Liver (tissue), 9 donors: ENCODE results near the gene LDLRAD3. TPM values are rescaled to one million over a fixed set of nuclear protein-coding genes. Genes with fewer than 3 reads are reported as not detected.

Experiments used
- DNase-seq: peaks from one replicate; pipeline ENCODE4 v3.0.0-alpha.2; 2017; ENCODE audit warnings: low spot score
- H3K27ac ChIP-seq, 2 donors: one replicate each; pipeline ENCODE4 v1.7.0; 2013; ENCODE audit warnings: inconsistent platforms in 2 of 2, low read length in 2 of 2, control low read depth in 1 of 2, low read depth in 1 of 2, mild to moderate bottlenecking in 1 of 2
- H3K27me3 ChIP-seq, 4 donors: one replicate each; pipeline versions ENCODE4 v1.6.1 to v1.7.0; 2013; ENCODE audit warnings: low read length in 3 of 4, inconsistent platforms in 1 of 4, mild to moderate bottlenecking in 1 of 4, moderate library complexity in 1 of 4; ENCODE audit not compliant: control insufficient read depth in 4 of 4, insufficient read depth in 4 of 4
- H3K36me3 ChIP-seq, 4 donors: one replicate each; pipeline versions ENCODE4 v1.6.1 to v1.7.0; 2013; ENCODE audit warnings: low read length in 3 of 4, mild to moderate bottlenecking in 3 of 4, low read depth in 1 of 4, moderate library complexity in 1 of 4; ENCODE audit not compliant: control insufficient read depth in 4 of 4, insufficient read depth in 3 of 4
- H3K4me1 ChIP-seq, 4 donors: one replicate each; pipeline versions ENCODE4 v1.6.1 to v1.7.0; 2013; ENCODE audit warnings: low read length in 3 of 4, mild to moderate bottlenecking in 3 of 4, moderate library complexity in 1 of 4; ENCODE audit not compliant: control insufficient read depth in 4 of 4, insufficient read depth in 4 of 4
- H3K4me3 ChIP-seq, 3 donors: one replicate each; pipeline versions ENCODE4 v1.6.1 to v1.7.0; 2013; ENCODE audit warnings: low read length in 3 of 3, control low read depth in 1 of 3, low read depth in 1 of 3, mild to moderate bottlenecking in 1 of 3
- H3K9ac ChIP-seq, 2 donors: one replicate each; pipeline ENCODE4 v1.7.0; 2013; ENCODE audit warnings: low read length in 2 of 2, mild to moderate bottlenecking in 2 of 2, moderate library complexity in 2 of 2, control low read depth in 1 of 2, low read depth in 1 of 2
- H3K9me3 ChIP-seq, 4 donors: one replicate each; pipeline versions ENCODE4 v1.6.1 to v1.7.0; 2013; ENCODE audit warnings: low read length in 3 of 4; ENCODE audit not compliant: control insufficient read depth in 4 of 4
- EGR1 ChIP-seq, 2 donors: IDR thresholded peaks; 2 replicates each; pipeline ENCODE4 v1.6.1; 2016 to 2018; ENCODE audit warnings: antibody characterized with exemption in 2 of 2, low read depth in 2 of 2
- GABPA ChIP-seq, 2 donors: IDR thresholded peaks in 1 of 2; conservative IDR thresholded peaks in 1 of 2; 2 replicates each; pipeline ENCODE4 v1.6.1; 2016; ENCODE audit warnings: antibody characterized with exemption in 2 of 2, mild to moderate bottlenecking in 1 of 2, moderate library complexity in 1 of 2
- HNF4A ChIP-seq, 2 donors: conservative IDR thresholded peaks; 2 replicates each; pipeline ENCODE4 v1.6.1; 2016; ENCODE audit warnings: antibody characterized with exemption in 2 of 2, mild to moderate bottlenecking in 2 of 2
- HNF4G ChIP-seq: IDR thresholded peaks from 2 replicates; pipeline ENCODE4 v1.6.1; 2016; ENCODE audit warnings: antibody characterized with exemption
- JUND ChIP-seq, 2 donors: IDR thresholded peaks; 2 replicates each; pipeline ENCODE4 v1.6.1; 2016; ENCODE audit warnings: antibody characterized with exemption in 2 of 2
- NR2F2 ChIP-seq: IDR thresholded peaks from 2 replicates; pipeline ENCODE4 v1.6.1; 2016; ENCODE audit warnings: antibody characterized with exemption
- RAD21 ChIP-seq, 2 donors: IDR thresholded peaks; 2 replicates each; pipeline ENCODE4 v1.6.1; 2016; ENCODE audit warnings: antibody characterized with exemption in 2 of 2, mild to moderate bottlenecking in 2 of 2
- RXRA ChIP-seq, 2 donors: IDR thresholded peaks; 2 replicates each; pipeline ENCODE4 v1.6.1; 2017 to 2018; ENCODE audit warnings: antibody characterized with exemption in 2 of 2, mild to moderate bottlenecking in 1 of 2
- SP1 ChIP-seq: IDR thresholded peaks from 2 replicates; pipeline ENCODE4 v1.6.1; 2018; ENCODE audit warnings: antibody characterized with exemption, mild to moderate bottlenecking
- TAF1 ChIP-seq: conservative IDR thresholded peaks from 2 replicates; pipeline ENCODE4 v1.6.1; 2016; ENCODE audit warnings: antibody characterized with exemption, mild to moderate bottlenecking
- WGBS: extraction: QIAGEN DNeasy Blood & Tissue Kit; methylation state at CpG from one replicate; pipeline ENCODE4 v1.1.7; 2013; 5-methylcytosine and 5-hydroxymethylcytosine counted together
- polyA plus RNA-seq, 2 donors: library from polyadenylated mRNA; stranded (reverse) in 1 of 2; unstranded in 1 of 2; fragments of 200-250 nt in 1 of 2; fragments of >200 nt in 1 of 2; fragmentation: Nextera tagmentation in 1 of 2; extraction: Ambion mirVana in 1 of 2; gene quantifications; one replicate each; pipeline versions ENCODE4 v1.2.1 to v1.2.3, GENCODE V29; 2013 to 2015
- total RNA-seq, 2 donors: library from RNA; depleted of rRNA; stranded (reverse); fragments of >200 nt; gene quantifications; one replicate each; pipeline ENCODE4 v1.2.3, GENCODE V29; 2014
- TF ChIP-seq, protein P1 (sequence below): IDR thresholded peaks from 2 replicates; pipeline ENCODE4 v1.6.1; 2016; ENCODE audit warnings: antibody characterized with exemption, mild to moderate bottlenecking
- TF ChIP-seq, protein P2 (sequence below): IDR thresholded peaks from 2 replicates; pipeline ENCODE4 v1.6.1; 2016; ENCODE audit warnings: antibody characterized with exemption
- TF ChIP-seq, protein P3 (sequence below): fragments of 150-350 bp; IDR thresholded peaks from 2 replicates; pipeline ENCODE4 v1.5.1; 2017; ENCODE audit warnings: improper control_type of control experiment, low read depth, low read length; ENCODE audit not compliant: missing input control
- donor health status: healthy.
- donor health status: healthy.
- donor health status: healthy.
- donor health status: healthy.
- donor health status: healthy.

Gene LDLRAD3
- total and polyA plus RNA-seq, 4 donors, result 0.75 to 1.3 (median 0.93) TPM

DNA sequence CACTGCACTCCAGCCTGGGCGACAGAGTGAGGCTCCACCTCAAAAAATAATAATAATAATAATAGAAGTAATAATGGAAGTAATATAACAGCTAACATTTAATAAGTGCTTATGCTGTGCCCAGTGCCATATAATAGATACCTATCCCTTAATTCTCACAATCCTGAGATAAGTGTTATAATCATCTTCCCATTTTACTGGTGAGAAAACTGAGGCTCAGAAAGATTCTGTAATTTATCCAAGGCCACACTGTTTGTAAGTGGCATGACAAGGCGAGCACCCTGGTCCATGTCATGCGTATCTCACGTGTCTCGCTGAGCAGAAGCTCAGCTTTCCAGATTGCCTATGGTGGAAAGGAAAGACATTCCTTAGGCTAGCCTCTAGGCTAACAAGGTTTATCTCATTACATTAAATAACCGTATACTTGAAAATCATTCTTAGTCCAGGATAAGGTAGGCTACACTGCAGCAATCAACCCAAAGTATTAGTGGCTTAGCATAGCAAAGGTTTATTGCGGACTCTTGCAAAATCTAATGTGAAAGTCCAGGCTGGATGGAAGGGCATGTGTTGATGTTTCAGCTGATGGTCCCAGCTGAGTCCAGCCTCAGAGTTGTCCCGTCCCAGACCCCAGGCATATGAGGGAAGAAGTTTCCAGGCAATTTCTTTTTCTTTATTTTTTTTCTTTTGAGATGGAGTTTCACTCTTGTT is 15.0 kb upstream of the LDLRAD3 start:
- Histone ChIP-seq H3K4me1 (peaks cover 2 to 15% (median 11%) of the 10 kb centered on the region in 4 donors), H3K27me3 (no peaks in the 10 kb centered on the region), H3K4me3 (no peak overlapping the region), H3K9ac (no peak overlapping the region), H3K27ac (no peak overlapping the region), H3K36me3 (no peaks in the 10 kb centered on the region), H3K9me3 (peaks cover 0 to 3% (median 0%) of the 10 kb centered on the region in 4 donors)
- TF ChIP-seq TAF1, result no peak
- TF ChIP-seq RXRA (IDR thresholded peaks at IDR 0.05), result no peak
- TF ChIP-seq HNF4A (conservative IDR thresholded peaks at IDR 0.05), result peak in 1 of 2 donors; percentile 6
- 93% methylated on average over 8 of the region's 8 CpGs for WGBS
- no peak for DNase-seq

DNA sequence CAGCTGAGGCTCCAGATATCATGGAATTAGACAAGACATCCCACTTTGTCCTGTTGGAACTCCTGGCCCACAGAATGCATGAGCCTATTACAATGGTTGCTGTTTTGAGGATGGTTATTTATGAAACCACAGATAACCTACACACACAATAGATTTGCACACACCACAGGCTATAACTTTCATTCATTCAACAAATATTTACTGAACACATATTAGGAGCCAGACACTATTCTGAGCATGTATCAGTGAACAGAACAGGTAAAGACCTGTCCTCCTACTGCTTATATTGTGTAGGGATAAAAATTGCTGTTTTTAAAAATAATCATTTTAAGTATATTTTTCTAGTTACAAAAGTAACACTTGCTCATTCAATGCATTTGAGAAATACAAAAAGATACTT is 13.4 kb upstream of the LDLRAD3 start:
- Histone ChIP-seq H3K27ac (no peak overlapping the region), H3K9ac (no peak overlapping the region), H3K36me3 (no peaks in the 10 kb centered on the region), H3K4me3 (no peak overlapping the region), H3K27me3 (no peaks in the 10 kb centered on the region), H3K9me3 (peaks cover 0 to 3% (median 0%) of the 10 kb centered on the region in 4 donors), H3K4me1 (peaks cover 2 to 17% (median 13%) of the 10 kb centered on the region in 4 donors)
- TF ChIP-seq EGR1 (IDR thresholded peaks at IDR 0.05; ENCODE audit: low read depth in 2 of 2) (no peak), RXRA (IDR thresholded peaks at IDR 0.05) (no peak), HNF4G (no peak), JUND (IDR thresholded peaks at IDR 0.05) (no peak), NR2F2 (no peak), RAD21 (IDR thresholded peaks at IDR 0.05) (no peak), HNF4A (conservative IDR thresholded peaks at IDR 0.05) (no peak), GABPA (IDR thresholded peaks at IDR 0.05 in 1 of 2, conservative IDR thresholded peaks at IDR 0.05 in 1 of 2) (no peak), SP1 (no peak)
- TF ChIP-seq, protein P1, sequence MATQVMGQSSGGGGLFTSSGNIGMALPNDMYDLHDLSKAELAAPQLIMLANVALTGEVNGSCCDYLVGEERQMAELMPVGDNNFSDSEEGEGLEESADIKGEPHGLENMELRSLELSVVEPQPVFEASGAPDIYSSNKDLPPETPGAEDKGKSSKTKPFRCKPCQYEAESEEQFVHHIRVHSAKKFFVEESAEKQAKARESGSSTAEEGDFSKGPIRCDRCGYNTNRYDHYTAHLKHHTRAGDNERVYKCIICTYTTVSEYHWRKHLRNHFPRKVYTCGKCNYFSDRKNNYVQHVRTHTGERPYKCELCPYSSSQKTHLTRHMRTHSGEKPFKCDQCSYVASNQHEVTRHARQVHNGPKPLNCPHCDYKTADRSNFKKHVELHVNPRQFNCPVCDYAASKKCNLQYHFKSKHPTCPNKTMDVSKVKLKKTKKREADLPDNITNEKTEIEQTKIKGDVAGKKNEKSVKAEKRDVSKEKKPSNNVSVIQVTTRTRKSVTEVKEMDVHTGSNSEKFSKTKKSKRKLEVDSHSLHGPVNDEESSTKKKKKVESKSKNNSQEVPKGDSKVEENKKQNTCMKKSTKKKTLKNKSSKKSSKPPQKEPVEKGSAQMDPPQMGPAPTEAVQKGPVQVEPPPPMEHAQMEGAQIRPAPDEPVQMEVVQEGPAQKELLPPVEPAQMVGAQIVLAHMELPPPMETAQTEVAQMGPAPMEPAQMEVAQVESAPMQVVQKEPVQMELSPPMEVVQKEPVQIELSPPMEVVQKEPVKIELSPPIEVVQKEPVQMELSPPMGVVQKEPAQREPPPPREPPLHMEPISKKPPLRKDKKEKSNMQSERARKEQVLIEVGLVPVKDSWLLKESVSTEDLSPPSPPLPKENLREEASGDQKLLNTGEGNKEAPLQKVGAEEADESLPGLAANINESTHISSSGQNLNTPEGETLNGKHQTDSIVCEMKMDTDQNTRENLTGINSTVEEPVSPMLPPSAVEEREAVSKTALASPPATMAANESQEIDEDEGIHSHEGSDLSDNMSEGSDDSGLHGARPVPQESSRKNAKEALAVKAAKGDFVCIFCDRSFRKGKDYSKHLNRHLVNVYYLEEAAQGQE, result no peak
- TF ChIP-seq, protein P2, sequence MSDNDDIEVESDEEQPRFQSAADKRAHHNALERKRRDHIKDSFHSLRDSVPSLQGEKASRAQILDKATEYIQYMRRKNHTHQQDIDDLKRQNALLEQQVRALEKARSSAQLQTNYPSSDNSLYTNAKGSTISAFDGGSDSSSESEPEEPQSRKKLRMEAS, result no peak
- TF ChIP-seq, protein P3, sequence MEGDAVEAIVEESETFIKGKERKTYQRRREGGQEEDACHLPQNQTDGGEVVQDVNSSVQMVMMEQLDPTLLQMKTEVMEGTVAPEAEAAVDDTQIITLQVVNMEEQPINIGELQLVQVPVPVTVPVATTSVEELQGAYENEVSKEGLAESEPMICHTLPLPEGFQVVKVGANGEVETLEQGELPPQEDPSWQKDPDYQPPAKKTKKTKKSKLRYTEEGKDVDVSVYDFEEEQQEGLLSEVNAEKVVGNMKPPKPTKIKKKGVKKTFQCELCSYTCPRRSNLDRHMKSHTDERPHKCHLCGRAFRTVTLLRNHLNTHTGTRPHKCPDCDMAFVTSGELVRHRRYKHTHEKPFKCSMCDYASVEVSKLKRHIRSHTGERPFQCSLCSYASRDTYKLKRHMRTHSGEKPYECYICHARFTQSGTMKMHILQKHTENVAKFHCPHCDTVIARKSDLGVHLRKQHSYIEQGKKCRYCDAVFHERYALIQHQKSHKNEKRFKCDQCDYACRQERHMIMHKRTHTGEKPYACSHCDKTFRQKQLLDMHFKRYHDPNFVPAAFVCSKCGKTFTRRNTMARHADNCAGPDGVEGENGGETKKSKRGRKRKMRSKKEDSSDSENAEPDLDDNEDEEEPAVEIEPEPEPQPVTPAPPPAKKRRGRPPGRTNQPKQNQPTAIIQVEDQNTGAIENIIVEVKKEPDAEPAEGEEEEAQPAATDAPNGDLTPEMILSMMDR, result no peak
- no peak for DNase-seq
